Measurements from ENCODE around the gene B2M. TPM values are rescaled to one million over a fixed set of nuclear protein-coding genes. Genes with fewer than 3 reads are reported as not detected.

B2M gene
- total and polyA plus RNA-seq, 2 donors (not counting 1 experiment from before 2014, with no cell fraction given), result 3,981 to 17,989 TPM

DNA sequence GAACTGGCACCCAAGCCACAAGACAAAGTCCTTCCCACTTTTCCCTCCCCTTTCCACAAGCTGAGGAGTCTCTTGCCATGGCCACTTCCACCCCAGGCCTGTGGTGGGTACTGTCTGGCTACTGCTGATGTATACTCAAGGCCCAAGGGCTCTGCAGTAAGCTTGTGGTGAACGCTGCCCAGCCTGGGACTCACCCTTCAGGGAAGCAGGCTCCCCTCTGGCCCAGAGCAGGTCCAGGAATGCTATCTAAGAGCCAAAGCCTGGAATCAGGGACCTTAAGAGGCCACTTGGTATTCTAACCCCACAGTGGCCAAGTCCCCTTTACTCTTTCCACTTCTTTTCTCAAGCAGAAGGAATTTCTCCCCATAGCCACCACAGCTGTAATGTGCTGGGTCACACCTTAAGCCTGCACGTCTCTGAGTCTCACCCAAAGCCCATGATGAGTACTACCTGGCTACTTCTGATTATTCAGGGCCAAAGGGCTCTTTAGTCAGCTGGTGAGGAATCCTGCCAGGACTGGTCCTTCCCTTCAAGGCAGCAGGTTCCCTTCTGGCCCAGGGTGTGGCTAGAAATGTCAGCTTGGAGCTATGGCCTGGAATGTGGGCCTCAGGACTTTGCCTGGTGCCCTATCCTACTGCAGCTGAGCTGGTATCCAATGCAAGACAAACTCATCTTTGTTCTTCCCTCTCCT is 4.2 kb upstream of the B2M start:
- no peak overlapping the region for H3K27ac Mint-ChIP-seq
- no peak overlapping the region for H3K9ac ChIP-seq (ENCODE audit: low read length)
- H3K9me3 ChIP-seq (ENCODE audit: control extremely low read depth in 1 of 3, control insufficient read depth in 2 of 3, insufficient read depth in 1 of 3, low read length in 2 of 3), result peaks cover 0 to 9% (median 2%) of the 10 kb centered on the region in 3 donors
- H3K27me3 Mint-ChIP-seq, result no peaks in the 10 kb centered on the region
- no peak for TF ChIP-seq EZH2 (IDR thresholded peaks at IDR 0.05; ENCODE audit: borderline replicate concordance, insufficient read depth, low read depth, low read length, poor library complexity, severe bottlenecking)
- TF ChIP-seq, protein P1, sequence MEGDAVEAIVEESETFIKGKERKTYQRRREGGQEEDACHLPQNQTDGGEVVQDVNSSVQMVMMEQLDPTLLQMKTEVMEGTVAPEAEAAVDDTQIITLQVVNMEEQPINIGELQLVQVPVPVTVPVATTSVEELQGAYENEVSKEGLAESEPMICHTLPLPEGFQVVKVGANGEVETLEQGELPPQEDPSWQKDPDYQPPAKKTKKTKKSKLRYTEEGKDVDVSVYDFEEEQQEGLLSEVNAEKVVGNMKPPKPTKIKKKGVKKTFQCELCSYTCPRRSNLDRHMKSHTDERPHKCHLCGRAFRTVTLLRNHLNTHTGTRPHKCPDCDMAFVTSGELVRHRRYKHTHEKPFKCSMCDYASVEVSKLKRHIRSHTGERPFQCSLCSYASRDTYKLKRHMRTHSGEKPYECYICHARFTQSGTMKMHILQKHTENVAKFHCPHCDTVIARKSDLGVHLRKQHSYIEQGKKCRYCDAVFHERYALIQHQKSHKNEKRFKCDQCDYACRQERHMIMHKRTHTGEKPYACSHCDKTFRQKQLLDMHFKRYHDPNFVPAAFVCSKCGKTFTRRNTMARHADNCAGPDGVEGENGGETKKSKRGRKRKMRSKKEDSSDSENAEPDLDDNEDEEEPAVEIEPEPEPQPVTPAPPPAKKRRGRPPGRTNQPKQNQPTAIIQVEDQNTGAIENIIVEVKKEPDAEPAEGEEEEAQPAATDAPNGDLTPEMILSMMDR (IDR thresholded peaks at IDR 0.05), result no peak
- CTCF ChIA-PET, result interaction anchor here (0.6 to 2.9 kb wide), 6 partner anchors 12 to 129 kb away, joined by 3 to 14 read pairs (median 6); partner anchors contain the start of gene SPG11
- no peak overlapping the region for H2AFZ ChIP-seq (ENCODE audit: insufficient read depth, low read depth, low read length, poor library complexity, severe bottlenecking)
- H3K4me3 Mint-ChIP-seq, result no peak overlapping the region
- H3K27ac ChIP-seq (ENCODE audit: low read length in 2 of 2), result no peak overlapping the region
- POLR2A ChIA-PET, result interaction anchor here (0.8 to 34.6 kb wide), 3 partner anchors 24 to 39 kb away, joined by 3 to 819 read pairs (median 5); partner anchors contain the start of gene SPG11
- H3K79me2 ChIP-seq (ENCODE audit: control insufficient read depth, insufficient read depth, low read length), result peaks cover 52% of the 10 kb centered on the region
- H3K27me3 ChIP-seq (replicated peaks in 1 of 4; ENCODE audit: control extremely low read depth in 1 of 4, control insufficient read depth in 3 of 4, insufficient read depth in 4 of 4, low read length in 3 of 4), result no peaks in the 10 kb centered on the region
- no peak overlapping the region for H3K4me3 ChIP-seq (ENCODE audit: control extremely low read depth in 1 of 5, extremely low read depth in 1 of 5, insufficient read depth in 1 of 5, low read depth in 2 of 5, low read length in 4 of 5)
- DNase-seq, result no peak
- peaks cover 12 to 13% of the 10 kb centered on the region in 2 donors for H3K4me1 ChIP-seq (ENCODE audit: control insufficient read depth in 2 of 2, insufficient read depth in 2 of 2, low read length in 2 of 2)
- H3K4me2 ChIP-seq (replicated peaks; ENCODE audit: low read depth, low read length, poor library complexity, severe bottlenecking), result no peak overlapping the region
- H3K4me1 Mint-ChIP-seq, result peaks cover 18% of the 10 kb centered on the region
- 94% methylated on average over 1 of the region's 2 CpGs for WGBS (ENCODE audit: insufficient coverage)
- intact Hi-C loops (cut with micrococcal nuclease), result no loop called here
- H3K36me3 ChIP-seq (replicated peaks in 1 of 2; ENCODE audit: control extremely low read depth in 1 of 2, control insufficient read depth in 1 of 2, extremely low read depth in 1 of 2, insufficient read depth in 2 of 2, low read length in 1 of 2), result peaks cover 0 to 13% of the 10 kb centered on the region in 2 experiments
- no peaks in the 10 kb centered on the region for H3K9me3 Mint-ChIP-seq (ENCODE audit: insufficient read depth)
- no peak for ATAC-seq (ENCODE audit: low read depth)
- H4K20me1 ChIP-seq (ENCODE audit: control insufficient read depth, insufficient read depth, low read length, poor library complexity, severe bottlenecking), result peaks cover 8% of the 10 kb centered on the region
